Tibial nerve (tissue), 4 donors: ENCODE data around the gene CBLIF. TPM values are rescaled to one million over a fixed set of nuclear protein-coding genes. Genes with fewer than 3 reads are reported as not detected.

Source experiments
- DNase-seq, 2 donors: peaks; one replicate each; pipeline ENCODE4 v3.0.0-alpha.2; 2019; ENCODE audit warnings: low spot score in 2 of 2
- H3K27ac ChIP-seq, 4 donors: fragments of 200-600 bp; sonication (generic) in 3 of 4; one replicate each; pipeline ENCODE4 v1.5.1; 2017 to 2019; ENCODE audit warnings: mild to moderate bottlenecking in 1 of 4
- H3K27me3 ChIP-seq, 2 donors: fragments of 200-600 bp; sonication (generic) in 1 of 2; one replicate each; pipeline versions ENCODE4 v1.5.1 to v1.6.0; 2017 to 2019
- H3K36me3 ChIP-seq, 3 donors: fragments of 200-600 bp; sonication (generic); one replicate each; pipeline ENCODE4 v1.5.1; 2018 to 2019
- H3K4me1 ChIP-seq, 4 donors: fragments of 200-600 bp; sonication (generic) in 3 of 4; one replicate each; pipeline ENCODE4 v1.5.1; 2017 to 2019
- H3K4me3 ChIP-seq, 4 donors: fragments of 200-600 bp; sonication (generic) in 3 of 4; one replicate each; pipeline ENCODE4 v1.5.1; 2017 to 2019; ENCODE audit warnings: mild to moderate bottlenecking in 1 of 4, moderate library complexity in 1 of 4
- H3K9me3 ChIP-seq, 4 donors: fragments of 200-600 bp; sonication (generic) in 3 of 4; one replicate each; pipeline ENCODE4 v1.5.1; 2017 to 2019
- EP300 ChIP-seq, 2 donors: sonication (generic); formaldehyde crosslinking; IDR thresholded peaks; one replicate each; pipeline ENCODE4 v1.6.1; 2017; ENCODE audit warnings: antibody characterized with exemption in 2 of 2, mild to moderate bottlenecking in 1 of 2
- POLR2A ChIP-seq, 2 donors: fragments of 450-650 bp; IDR thresholded peaks; one replicate each; pipeline ENCODE4 v1.6.1; 2017; ENCODE audit warnings: antibody characterized with exemption in 2 of 2, mild to moderate bottlenecking in 2 of 2, moderate library complexity in 2 of 2
- WGBS, 2 donors: methylation state at CpG; one replicate each; pipeline ENCODE4 v1.1.5; 2018; 5-methylcytosine and 5-hydroxymethylcytosine counted together
- total RNA-seq, 4 donors: library from RNA; depleted of rRNA; stranded (reverse); fragments of >200 nt; gene quantifications; one replicate each; pipeline ENCODE4 v1.1.0, GENCODE V29; 2016
- TF ChIP-seq, protein P1 (sequence below), 5 experiments: fragments of 200-600 bp in 3 of 5; fragments of 450-650 bp in 2 of 5; sonication (generic) in 3 of 5; IDR thresholded peaks; one replicate each; pipeline ENCODE4 v1.5.1; 2016 to 2019; ENCODE audit warnings: antibody characterized with exemption in 5 of 5, mild to moderate bottlenecking in 3 of 5, moderate library complexity in 2 of 5

The CBLIF gene
- total RNA-seq, 4 donors from 2014 or later = not detected

DNA sequence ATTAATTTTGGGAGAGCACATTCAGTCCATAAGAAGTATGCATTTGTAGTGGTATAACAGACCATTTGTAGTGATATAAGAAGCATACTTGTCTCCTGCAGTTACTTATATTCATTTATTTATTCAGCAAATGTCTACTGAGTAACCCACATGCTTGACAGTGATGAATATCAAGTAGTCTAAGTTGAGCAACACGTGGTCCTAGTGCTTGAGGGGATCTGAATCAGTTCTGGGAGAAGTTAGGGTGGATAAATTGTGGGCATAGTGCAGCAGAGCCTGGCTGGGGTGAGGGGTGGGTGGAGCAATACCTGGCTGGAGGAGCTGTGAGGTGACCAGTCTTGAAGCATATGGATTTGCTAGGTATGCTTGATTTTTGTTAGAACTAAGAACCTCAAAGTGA is 65.8 kb downstream of the CBLIF start:
- no peak overlapping the region for H3K27ac ChIP-seq
- no peak overlapping the region for H3K4me3 ChIP-seq
- H3K9me3 ChIP-seq = no peaks in the 10 kb centered on the region
- 48 to 59% methylated on average over 1 of the region's 1 CpG for WGBS, 2 donors
- TF ChIP-seq POLR2A (IDR thresholded peaks at IDR 0.05) (no peak), EP300 (IDR thresholded peaks at IDR 0.05) (no peak)
- TF ChIP-seq, protein P1, sequence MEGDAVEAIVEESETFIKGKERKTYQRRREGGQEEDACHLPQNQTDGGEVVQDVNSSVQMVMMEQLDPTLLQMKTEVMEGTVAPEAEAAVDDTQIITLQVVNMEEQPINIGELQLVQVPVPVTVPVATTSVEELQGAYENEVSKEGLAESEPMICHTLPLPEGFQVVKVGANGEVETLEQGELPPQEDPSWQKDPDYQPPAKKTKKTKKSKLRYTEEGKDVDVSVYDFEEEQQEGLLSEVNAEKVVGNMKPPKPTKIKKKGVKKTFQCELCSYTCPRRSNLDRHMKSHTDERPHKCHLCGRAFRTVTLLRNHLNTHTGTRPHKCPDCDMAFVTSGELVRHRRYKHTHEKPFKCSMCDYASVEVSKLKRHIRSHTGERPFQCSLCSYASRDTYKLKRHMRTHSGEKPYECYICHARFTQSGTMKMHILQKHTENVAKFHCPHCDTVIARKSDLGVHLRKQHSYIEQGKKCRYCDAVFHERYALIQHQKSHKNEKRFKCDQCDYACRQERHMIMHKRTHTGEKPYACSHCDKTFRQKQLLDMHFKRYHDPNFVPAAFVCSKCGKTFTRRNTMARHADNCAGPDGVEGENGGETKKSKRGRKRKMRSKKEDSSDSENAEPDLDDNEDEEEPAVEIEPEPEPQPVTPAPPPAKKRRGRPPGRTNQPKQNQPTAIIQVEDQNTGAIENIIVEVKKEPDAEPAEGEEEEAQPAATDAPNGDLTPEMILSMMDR (IDR thresholded peaks at IDR 0.05) = no peak
- DNase-seq = no peak
- peaks cover 0 to 31% (median 0%) of the 10 kb centered on the region in 3 donors for H3K36me3 ChIP-seq
- no peaks in the 10 kb centered on the region for H3K4me1 ChIP-seq
- H3K27me3 ChIP-seq = no peaks in the 10 kb centered on the region

Other genes with a start within 250 kb of the CBLIF start
- gene OSBP, start 229.7 kb downstream of the CBLIF start, total RNA-seq = 10 to 100 TPM; 35.4 to 59.7 (median 46.0) TPM
- 10 to 100 TPM; 11.4 to 16.1 (median 14.1) TPM for gene PATL1, start 176.5 kb downstream of the CBLIF start, total RNA-seq
- not detected for gene OR10V1, start 131.7 kb downstream of the CBLIF start, total RNA-seq
- gene STX3, start 90.1 kb downstream of the CBLIF start, total RNA-seq = 10 to 100 TPM; 11.3 to 31.2 (median 24.9) TPM
- gene MRPL16, start 34.7 kb downstream of the CBLIF start, total RNA-seq = 10 to 100 TPM; 30.0 to 41.0 (median 32.9) TPM
- not detected for gene TCN1, start 21.0 kb upstream of the CBLIF start, total RNA-seq
- not detected for gene OOSP3, start 33.3 kb upstream of the CBLIF start, total RNA-seq
- gene OOSP1, start 92.9 kb upstream of the CBLIF start, total RNA-seq = not detected
- not detected for gene OOSP4A, start 118.5 kb upstream of the CBLIF start, total RNA-seq
- gene OOSP4B, start 171.7 kb upstream of the CBLIF start, total RNA-seq = not detected
- not detected for gene OOSP2, start 194.9 kb upstream of the CBLIF start, total RNA-seq
- not detected for gene MS4A3, start 211.2 kb upstream of the CBLIF start, total RNA-seq
- 1 to 10 TPM in 2 of 4 donors, not detected in 2; 1.8 to 1.9 TPM for gene MS4A2, start 243.2 kb upstream of the CBLIF start, total RNA-seq